SK-N-MC (cell line): Measurements from ENCODE around the gene TRIM52.
"Not testable (repeated sequence)": the region's sequence is repeated elsewhere in the genome, so short reads cannot be mapped to it uniquely, and the experiment has no call there.

Source experiments
- DNase-seq: peaks from one replicate; pipeline ENCODE4 v3.0.0-alpha.2; 2011; ENCODE audit warnings: low read depth, low spot score
- H3K27ac ChIP-seq: fragments of 200-600 bp; sonication (generic); 2 replicates; pipeline ENCODE4 v1.5.1; 2016; ENCODE audit warnings: mixed run types
- H3K36me3 ChIP-seq: fragments of 200-600 bp; sonication (generic); 2 replicates; pipeline ENCODE4 v1.6.1; 2017; ENCODE audit warnings: antibody characterized with exemption, low read length, mixed read lengths; ENCODE audit not compliant: insufficient read depth
- H3K4me3 ChIP-seq: fragments of 200-600 bp; sonication (generic); 2 replicates; pipeline ENCODE4 v1.5.1; 2016
- H3K9ac ChIP-seq: fragments of 200-600 bp; sonication (generic); 2 replicates; pipeline ENCODE4 v1.8.0; 2017; ENCODE audit warnings: mixed run types, mixed read lengths; ENCODE audit not compliant: insufficient read length
- H3K9me3 ChIP-seq: fragments of 200-600 bp; sonication (generic); 2 replicates; pipeline ENCODE4 v1.6.1; 2017; ENCODE audit warnings: low read depth, mild to moderate bottlenecking, antibody characterized with exemption, low read length, moderate library complexity, mixed read lengths
- EZH2 ChIP-seq: fragments of 200-600 bp; sonication (generic); IDR thresholded peaks from one replicate; pipeline ENCODE4 v1.6.1; 2017; ENCODE audit warnings: antibody characterized with exemption
- FOXP2 ChIP-seq: optimal IDR thresholded peaks from 2 replicates; pipeline ENCODE3; 2011; ENCODE audit warnings: mild to moderate bottlenecking, moderate library complexity; ENCODE audit not compliant: insufficient read depth; ENCODE audit errors: extremely low read length, control extremely low read depth
- POLR2AphosphoS5 ChIP-seq: IDR thresholded peaks from 2 replicates; pipeline ENCODE4 v1.6.1; 2012; ENCODE audit warnings: mild to moderate bottlenecking, low read depth, low read length, borderline replicate concordance

The TRIM52 gene

DNA sequence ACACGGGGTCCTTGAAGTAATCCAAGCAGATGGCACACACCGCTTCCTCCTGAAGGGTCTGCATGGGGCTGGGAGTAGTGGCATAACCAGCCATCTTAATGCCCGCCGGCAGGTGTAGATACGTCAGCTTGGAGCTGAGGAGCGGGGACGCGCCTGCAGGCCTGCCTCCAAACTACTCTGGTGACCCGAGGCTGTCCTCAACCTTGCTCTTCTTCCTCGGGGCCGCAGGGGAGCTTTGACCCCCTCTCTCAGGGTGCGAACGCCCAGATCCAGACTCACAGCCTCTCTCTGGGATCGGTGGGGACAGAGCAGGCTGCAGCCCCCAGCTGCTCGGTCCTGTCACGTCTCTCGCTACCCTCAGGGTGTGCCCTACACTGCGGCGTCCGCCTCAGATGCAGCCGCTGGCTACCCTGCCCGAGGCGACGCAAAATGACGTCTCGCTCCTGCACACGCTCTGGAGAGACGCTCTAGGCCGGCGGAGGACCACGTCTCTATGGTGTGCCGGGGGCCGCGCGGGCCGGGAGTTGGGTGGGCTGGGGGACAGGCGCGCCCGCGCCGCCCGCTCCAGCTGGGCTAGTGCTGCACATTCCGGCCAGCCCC, at the start of gene TRIM52:
TRIM52 (minus strand) TSS at position 424 of the 600 bp plus-strand sequence; CDS start at position 94, 330 bp downstream.
- peak within 1 kb of the TSS; percentile 100 for H3K9ac ChIP-seq
- peak within 1 kb of the TSS; percentile 99 for H3K4me3 ChIP-seq
- H3K9me3 ChIP-seq: no peaks in the 10 kb centered on the region
- H3K36me3 ChIP-seq: peaks cover 24% of the 10 kb centered on the region
- no peak for DNase-seq
- TF ChIP-seq POLR2AphosphoS5 (peak; percentile 92), FOXP2 (peak; percentile 93), EZH2 (no peak)
- peak within 1 kb of the TSS; percentile 94 for H3K27ac ChIP-seq

DNA sequence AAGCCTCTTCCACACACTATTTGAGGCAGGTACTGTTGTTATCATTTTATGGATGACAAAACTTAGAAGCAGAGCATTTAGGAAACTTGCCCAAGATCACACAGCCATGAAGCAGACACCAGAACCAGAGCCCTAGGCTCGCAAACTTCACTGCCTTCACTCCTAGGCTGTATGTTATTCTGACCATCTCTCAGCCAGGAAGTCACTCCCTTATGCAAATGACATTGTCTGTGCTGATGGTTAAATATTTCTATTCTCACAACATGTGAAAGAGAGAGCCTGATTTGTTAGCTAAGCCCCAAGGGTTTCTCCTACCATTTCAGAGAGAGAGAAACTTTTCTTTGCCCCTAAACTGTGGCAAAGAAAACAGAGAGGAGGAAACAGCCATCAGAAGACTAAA, 26.4 kb upstream of the TRIM52 start:
- DNase-seq, H3K4me3 ChIP-seq, H3K9ac ChIP-seq, H3K36me3 ChIP-seq, H3K27ac ChIP-seq, H3K9me3 ChIP-seq: not testable (repeated sequence)

DNA sequence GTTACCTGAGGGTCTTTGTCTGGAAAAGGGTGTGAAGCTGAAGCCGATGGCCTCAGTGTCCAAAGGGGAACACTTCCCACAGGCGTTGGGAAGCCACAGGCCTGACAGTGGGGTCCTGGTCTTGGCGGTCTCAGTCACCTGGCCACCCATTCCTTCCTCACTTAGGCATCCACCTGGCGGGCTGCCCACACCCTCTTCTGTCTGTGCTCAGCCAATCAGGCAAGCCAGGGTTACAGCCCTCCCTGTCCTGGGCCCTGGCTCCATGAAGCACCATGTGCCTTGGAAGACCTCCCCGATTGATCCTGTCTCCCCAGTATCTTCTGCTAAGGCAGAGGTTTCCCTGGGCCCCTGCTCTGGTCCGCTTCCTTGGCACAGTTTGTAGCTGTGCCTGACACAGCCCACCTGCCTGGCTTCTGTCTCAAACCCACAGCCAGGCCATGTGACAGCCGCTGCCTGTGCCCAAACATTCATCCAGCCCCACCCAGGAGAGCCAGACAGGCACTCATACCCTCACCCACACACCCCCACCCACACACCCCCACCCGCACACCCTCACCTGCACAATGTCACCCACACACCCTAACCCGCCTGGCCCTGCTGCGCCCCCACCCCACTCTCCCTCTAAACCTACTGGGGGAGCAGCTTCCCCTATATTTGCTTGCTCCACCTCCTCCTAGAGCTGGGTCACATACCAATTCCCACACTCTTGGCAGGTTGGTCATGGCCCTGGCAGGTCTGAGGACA, 25.2 kb upstream of the TRIM52 start:
- not testable (repeated sequence) for H3K27ac ChIP-seq, H3K9me3 ChIP-seq, DNase-seq, H3K4me3 ChIP-seq, H3K9ac ChIP-seq, H3K36me3 ChIP-seq

DNA sequence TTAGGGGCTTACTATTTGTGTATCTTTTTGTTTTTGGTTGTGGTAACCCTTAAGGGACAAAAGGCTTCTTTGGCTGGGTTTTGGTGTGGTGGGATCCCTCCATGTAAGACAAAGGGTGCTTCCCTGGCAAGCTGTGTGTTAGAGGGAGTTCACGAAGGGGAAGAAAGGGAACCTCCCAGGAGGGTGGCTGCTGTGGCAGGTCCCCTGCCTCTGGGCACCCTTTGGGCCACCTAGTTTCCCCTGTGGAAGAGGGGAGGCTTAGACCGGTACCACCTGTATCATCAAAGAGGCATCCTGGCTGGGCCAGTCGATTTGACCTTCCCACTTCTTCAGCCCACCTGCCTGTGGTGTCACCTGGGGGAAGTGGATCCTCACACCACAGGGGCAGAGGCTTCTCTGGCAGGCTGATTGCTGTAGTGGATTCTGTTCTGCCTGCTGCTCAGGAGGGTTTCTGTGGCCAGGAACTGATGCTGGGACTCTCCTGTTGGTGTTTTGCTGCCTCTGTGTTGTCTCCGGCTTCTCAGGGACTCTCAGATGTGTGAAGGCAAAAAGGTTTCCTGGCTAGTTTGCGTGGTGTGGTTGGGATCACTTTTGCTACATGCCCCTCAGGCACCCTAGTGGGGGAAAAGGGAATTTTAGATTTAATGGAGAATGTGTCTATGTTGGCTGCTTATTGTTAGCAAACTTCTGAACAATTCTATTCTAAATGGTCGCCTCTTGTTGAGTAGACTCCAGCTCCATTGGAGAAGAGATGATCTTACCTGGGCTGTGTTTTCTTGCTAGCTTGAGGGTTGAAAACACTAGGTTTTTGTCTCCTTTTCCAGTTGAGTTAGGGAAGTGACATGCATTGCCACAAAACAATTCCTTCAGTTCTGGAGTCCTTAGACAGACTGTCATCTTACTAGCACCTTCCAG, 23.2 kb upstream of the TRIM52 start:
- not testable (repeated sequence) for H3K4me3 ChIP-seq, DNase-seq, H3K9ac ChIP-seq, H3K9me3 ChIP-seq, H3K36me3 ChIP-seq, H3K27ac ChIP-seq

DNA sequence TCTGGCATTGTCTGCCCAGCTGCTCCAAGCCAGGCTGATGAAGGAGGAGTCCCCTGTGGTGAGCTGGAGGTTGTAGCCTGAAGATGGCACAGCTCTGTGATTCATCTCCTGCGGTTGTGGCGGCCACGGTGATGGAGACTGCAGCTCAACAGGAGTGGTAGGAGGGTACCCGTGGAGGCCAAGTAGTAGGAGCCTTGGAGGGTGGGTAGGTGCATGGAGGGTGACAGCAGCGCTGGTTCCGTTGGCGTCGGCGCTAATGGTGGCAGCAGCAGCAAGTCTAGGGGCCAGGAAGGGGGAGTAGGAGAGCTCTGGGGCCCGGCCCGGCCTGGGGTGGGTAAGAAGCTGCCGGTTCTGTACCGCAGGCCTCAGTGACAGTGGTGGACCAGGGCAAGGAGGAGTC, 22.4 kb upstream of the TRIM52 start:
- no peak overlapping the region for H3K27ac ChIP-seq
- H3K36me3 ChIP-seq: no peaks in the 10 kb centered on the region
- TF ChIP-seq POLR2AphosphoS5: no peak
- TF ChIP-seq EZH2: no peak
- TF ChIP-seq FOXP2: no peak
- no peaks in the 10 kb centered on the region for H3K9me3 ChIP-seq
- H3K4me3 ChIP-seq: no peak overlapping the region
- no peak for DNase-seq
- H3K9ac ChIP-seq: no peak overlapping the region

DNA sequence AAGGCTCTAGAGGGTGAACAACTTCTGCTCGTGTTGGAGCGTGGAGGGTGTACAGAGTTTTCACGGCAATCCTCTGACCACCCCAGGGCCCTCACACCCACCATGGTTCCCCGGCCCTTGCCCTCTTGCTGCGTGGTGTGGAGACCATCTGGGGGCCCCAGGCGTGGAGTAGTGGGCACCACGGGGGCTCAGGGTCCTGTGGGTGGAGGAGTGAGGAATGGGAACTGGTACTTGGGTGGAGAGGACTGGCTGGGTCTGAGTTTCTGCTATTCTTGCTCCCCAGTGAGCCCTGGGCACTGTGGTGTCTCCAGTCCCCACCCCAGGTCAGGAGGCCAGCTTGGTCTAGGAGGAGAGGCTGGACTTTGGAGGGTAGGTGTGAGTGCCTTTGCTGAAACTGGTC, 21.9 kb upstream of the TRIM52 start:
- DNase-seq: no peak

DNA sequence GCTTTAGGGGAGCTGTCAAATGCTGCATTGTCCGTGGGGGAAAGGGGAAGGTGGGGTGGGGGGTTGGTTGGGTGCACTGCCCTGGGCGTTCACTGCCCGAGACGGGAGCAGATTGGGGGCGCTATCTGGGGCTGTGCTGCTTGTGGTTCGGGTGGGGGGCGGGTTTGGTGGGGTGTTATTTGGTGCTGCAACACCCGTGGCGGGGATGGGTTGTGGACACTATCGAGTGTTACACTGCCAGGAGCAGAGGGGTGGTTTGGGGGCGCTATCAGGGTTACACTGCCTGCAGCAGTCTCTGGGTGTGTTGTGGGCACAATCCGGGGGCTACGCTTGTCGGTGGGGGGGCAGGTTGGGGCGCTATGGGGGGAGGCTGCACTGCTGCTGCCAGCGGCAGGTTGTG, 21.5 kb upstream of the TRIM52 start:
- not testable (repeated sequence) for H3K9me3 ChIP-seq, H3K27ac ChIP-seq, H3K9ac ChIP-seq, H3K36me3 ChIP-seq, DNase-seq, H3K4me3 ChIP-seq

More for the DNA sequence above, 21.9 kb upstream of the TRIM52 start:
- TF ChIP-seq EZH2 (no peak), POLR2AphosphoS5 (no peak), FOXP2 (no peak)
- Histone ChIP-seq H3K9me3 (no peaks in the 10 kb centered on the region), H3K9ac (no peak overlapping the region), H3K36me3 (no peaks in the 10 kb centered on the region), H3K27ac (no peak overlapping the region), H3K4me3 (no peak overlapping the region)

DNA sequence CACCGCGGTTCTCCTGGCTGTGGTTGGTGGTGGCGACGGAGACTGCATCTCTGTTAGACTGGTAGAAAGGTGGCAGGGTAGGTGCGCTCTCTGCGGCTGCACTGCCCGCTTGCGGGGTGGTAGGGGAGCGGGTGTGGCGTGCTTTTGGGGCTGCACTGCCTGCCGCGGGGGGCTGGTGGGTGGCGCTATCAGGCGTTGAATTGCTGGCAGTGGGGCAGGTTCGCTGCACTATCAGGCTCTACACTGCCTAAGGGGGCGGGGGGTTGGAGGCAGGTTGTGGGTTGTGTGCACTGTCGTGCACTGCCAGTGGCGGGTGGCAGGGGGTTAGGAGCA, 21.0 kb upstream of the TRIM52 start:
- Histone ChIP-seq H3K36me3 (no peaks in the 10 kb centered on the region), H3K27ac (no peak overlapping the region), H3K4me3 (no peak overlapping the region), H3K9me3 (no peaks in the 10 kb centered on the region), H3K9ac (no peak overlapping the region)
- TF ChIP-seq POLR2AphosphoS5 (no peak), FOXP2 (no peak), EZH2 (no peak)
- DNase-seq: no peak
